Activated CD8-positive, alpha-beta T cell treated with anti-CD3 and anti-CD28 coated beads, Interleukin-2, amount 10 ng/mL, durations not matched to agents 7 days and 5 days (primary cell): ENCODE results near the gene ADK. TPM values are rescaled to one million over a fixed set of nuclear protein-coding genes. Genes with fewer than 3 reads are reported as not detected.

Experiments
- ATAC-seq: fragments of 150-1000 bp; cut with Tn5 transposase; one replicate; pipeline ENCODE4 v1.10.0; 2021; ENCODE audit warnings: moderate library complexity
- CTCF ChIA-PET: fragments of 350-600 bp; sonication (Branson Sonifier 250); formaldehyde crosslinking; loops from one replicate; lab custom pipeline; 2021; ENCODE audit warnings: antibody characterized with exemption; lab: Charles Lee
- POLR2A ChIA-PET: fragments of 350-600 bp; sonication (Branson Sonifier 250); formaldehyde crosslinking; loops from one replicate; lab custom pipeline; 2021; ENCODE audit warnings: antibody characterized with exemption; lab: Charles Lee
- DNase-seq: peaks from one replicate; pipeline ENCODE4 v3.0.0-alpha.2; 2020
- H3K27ac Mint-ChIP-seq: one replicate; pipeline ENCODE4 v1.8.0; 2021; ENCODE audit warnings: mild to moderate bottlenecking, mixed read lengths
- H3K27me3 Mint-ChIP-seq: one replicate; pipeline ENCODE4 v1.8.0; 2021; ENCODE audit warnings: low read depth, mixed read lengths
- H3K36me3 Mint-ChIP-seq: one replicate; pipeline ENCODE4 v1.8.0; 2021; ENCODE audit warnings: low read depth, mixed read lengths
- H3K4me1 Mint-ChIP-seq: one replicate; pipeline ENCODE4 v1.8.0; 2021; ENCODE audit warnings: low read depth, mixed read lengths
- H3K4me3 Mint-ChIP-seq: one replicate; pipeline ENCODE4 v1.8.0; 2021; ENCODE audit warnings: mild to moderate bottlenecking, mixed read lengths
- H3K9me3 Mint-ChIP-seq: one replicate; pipeline ENCODE4 v1.8.0; 2022; ENCODE audit warnings: mixed read lengths; ENCODE audit not compliant: insufficient read depth
- total RNA-seq, 2 experiments: library from RNA; stranded (reverse); gene quantifications; one replicate each; pipeline ENCODE4 v1.2.3, GENCODE V29; 2021

ADK gene
- total RNA-seq, 2 experiments from 2014 or later: 40.2 to 42.1 TPM

GRCh38 chr10:74244097-74244685 lies 93.2 kb downstream of the ADK start:
- Mint-ChIP-seq H3K4me1 (no peaks in the 10 kb centered on the region), H3K36me3 (peaks cover 7% of the 10 kb centered on the region), H3K27me3 (no peaks in the 10 kb centered on the region), H3K9me3 (no peaks in the 10 kb centered on the region), H3K27ac (no peak overlapping the region), H3K4me3 (no peak overlapping the region)
- DNase-seq (peak; percentile 45), ATAC-seq (no peak)
- ChIA-PET CTCF (interaction anchor here (0.6 to 2.7 kb wide), 28 partner anchors 9 to 991 kb away, joined by 3 to 16 read pairs (median 5); partner anchors contain the start of gene COMTD1), POLR2A (no interaction called here)

- DNase-seq: no peak
- CTCF ChIA-PET: interaction anchor here (0.6 to 2.7 kb wide), 25 partner anchors 9 to 990 kb away, joined by 3 to 16 read pairs (median 5); partner anchors contain the start of gene COMTD1
- POLR2A ChIA-PET: no interaction called here
- Mint-ChIP-seq H3K4me1 (no peaks in the 10 kb centered on the region), H3K36me3 (peaks cover 7% of the 10 kb centered on the region), H3K9me3 (no peaks in the 10 kb centered on the region), H3K4me3 (no peak overlapping the region), H3K27ac (no peak overlapping the region), H3K27me3 (no peaks in the 10 kb centered on the region)
- no peak for ATAC-seq
Measured at GRCh38 chr10:74244807-74245206, 93.8 kb downstream of the ADK start.

GRCh38 chr10:74246495-74246894 lies 95.5 kb downstream of the ADK start:
- ChIA-PET POLR2A (no interaction called here), CTCF (no interaction called here)
- Mint-ChIP-seq H3K4me1 (no peaks in the 10 kb centered on the region), H3K27me3 (no peaks in the 10 kb centered on the region), H3K4me3 (no peak overlapping the region), H3K9me3 (no peaks in the 10 kb centered on the region), H3K36me3 (peaks cover 7% of the 10 kb centered on the region), H3K27ac (no peak overlapping the region)
- DNase-seq: no peak
- no peak for ATAC-seq

GRCh38 chr10:74249865-74250264 lies 98.8 kb downstream of the ADK start:
- no peaks in the 10 kb centered on the region for H3K9me3 Mint-ChIP-seq
- ChIA-PET POLR2A (no interaction called here), CTCF (interaction anchor here (0.6 to 1.0 kb wide), 2 partner anchors 489 to 770 kb away, joined by 3 read pairs; no protein-coding TSS in a partner anchor)
- no peak overlapping the region for H3K27ac Mint-ChIP-seq
- no peak overlapping the region for H3K4me3 Mint-ChIP-seq
- DNase-seq (no peak), ATAC-seq (no peak)
- no peaks in the 10 kb centered on the region for H3K36me3 Mint-ChIP-seq
- no peaks in the 10 kb centered on the region for H3K4me1 Mint-ChIP-seq
- H3K27me3 Mint-ChIP-seq: no peaks in the 10 kb centered on the region

GRCh38 chr10:74255214-74255613 lies 104.2 kb downstream of the ADK start:
- POLR2A ChIA-PET: no interaction called here
- Mint-ChIP-seq H3K4me3 (no peak overlapping the region), H3K36me3 (no peaks in the 10 kb centered on the region), H3K9me3 (no peaks in the 10 kb centered on the region), H3K27me3 (no peaks in the 10 kb centered on the region), H3K27ac (no peak overlapping the region), H3K4me1 (peaks cover 2% of the 10 kb centered on the region)
- DNase-seq: no peak
- CTCF ChIA-PET: no interaction called here
- no peak for ATAC-seq

GRCh38 chr10:74255888-74256357 lies 104.9 kb downstream of the ADK start:
- Mint-ChIP-seq H3K27me3 (no peaks in the 10 kb centered on the region), H3K36me3 (no peaks in the 10 kb centered on the region), H3K27ac (no peak overlapping the region), H3K4me1 (peaks cover 2% of the 10 kb centered on the region), H3K9me3 (no peaks in the 10 kb centered on the region), H3K4me3 (no peak overlapping the region)
- DNase-seq: no peak
- ChIA-PET POLR2A (no interaction called here), CTCF (no interaction called here)
- ATAC-seq: no peak

GRCh38 chr10:74262856-74263255 lies 111.8 kb downstream of the ADK start:
- Mint-ChIP-seq H3K27me3 (no peaks in the 10 kb centered on the region), H3K9me3 (no peaks in the 10 kb centered on the region), H3K27ac (no peak overlapping the region), H3K4me1 (peaks cover 5% of the 10 kb centered on the region), H3K36me3 (peaks cover 4% of the 10 kb centered on the region), H3K4me3 (no peak overlapping the region)
- ATAC-seq: no peak
- ChIA-PET CTCF (interaction anchor here (0.8 to 1.3 kb wide), 2 partner anchors 19 to 973 kb away, joined by 3 to 4 read pairs; partner anchors contain the start of gene COMTD1), POLR2A (no interaction called here)
- DNase-seq: no peak

GRCh38 chr10:74263996-74264395 lies 113.0 kb downstream of the ADK start:
- POLR2A ChIA-PET: no interaction called here
- CTCF ChIA-PET: no interaction called here
- no peak for DNase-seq
- peaks cover 5% of the 10 kb centered on the region for H3K4me1 Mint-ChIP-seq
- peaks cover 4% of the 10 kb centered on the region for H3K36me3 Mint-ChIP-seq
- ATAC-seq: no peak
- H3K27me3 Mint-ChIP-seq: no peaks in the 10 kb centered on the region
- H3K4me3 Mint-ChIP-seq: no peak overlapping the region
- no peak overlapping the region for H3K27ac Mint-ChIP-seq
- no peaks in the 10 kb centered on the region for H3K9me3 Mint-ChIP-seq

GRCh38 chr10:74272288-74272687 lies 121.3 kb downstream of the ADK start:
- ChIA-PET CTCF (no interaction called here), POLR2A (no interaction called here)
- Mint-ChIP-seq H3K27ac (no peak overlapping the region), H3K27me3 (no peaks in the 10 kb centered on the region), H3K4me1 (peaks cover 3% of the 10 kb centered on the region), H3K9me3 (no peaks in the 10 kb centered on the region), H3K4me3 (no peak overlapping the region), H3K36me3 (no peaks in the 10 kb centered on the region)
- DNase-seq (no peak), ATAC-seq (no peak)

GRCh38 chr10:74275755-74276290 lies 124.8 kb downstream of the ADK start:
- DNase-seq: no peak
- Mint-ChIP-seq H3K36me3 (peaks cover 6% of the 10 kb centered on the region), H3K27me3 (no peaks in the 10 kb centered on the region), H3K4me1 (peaks cover 3% of the 10 kb centered on the region), H3K27ac (no peak overlapping the region), H3K9me3 (no peaks in the 10 kb centered on the region), H3K4me3 (no peak overlapping the region)
- ChIA-PET POLR2A (interaction anchor here (0.5 kb wide), 1 partner anchor 11 kb away, joined by 5 read pairs; no protein-coding TSS in a partner anchor), CTCF (interaction anchor here (0.5 to 1.8 kb wide), 4 partner anchors 8 to 960 kb away, joined by 3 to 4 read pairs (median 4); partner anchors contain the start of gene COMTD1)
- ATAC-seq: no peak

- Mint-ChIP-seq H3K4me1 (peaks cover 3% of the 10 kb centered on the region), H3K27me3 (no peaks in the 10 kb centered on the region), H3K27ac (peak overlapping the region; percentile 36), H3K36me3 (peaks cover 10% of the 10 kb centered on the region), H3K9me3 (no peaks in the 10 kb centered on the region), H3K4me3 (no peak overlapping the region)
- no peak for DNase-seq
- POLR2A ChIA-PET: no interaction called here
- CTCF ChIA-PET: interaction anchor here (0.5 to 1.8 kb wide), 4 partner anchors 9 to 960 kb away, joined by 3 to 4 read pairs (median 4); partner anchors contain the start of gene COMTD1
- ATAC-seq: no peak
Measured at GRCh38 chr10:74276416-74276815, 125.4 kb downstream of the ADK start.

GRCh38 chr10:74282151-74282847 lies 131.3 kb downstream of the ADK start:
- Mint-ChIP-seq H3K27me3 (no peaks in the 10 kb centered on the region), H3K4me1 (peaks cover 5% of the 10 kb centered on the region), H3K9me3 (peaks cover 4% of the 10 kb centered on the region), H3K27ac (no peak overlapping the region), H3K4me3 (no peak overlapping the region), H3K36me3 (peaks cover 29% of the 10 kb centered on the region)
- ChIA-PET CTCF (no interaction called here), POLR2A (interaction anchor here (0.6 kb wide), 1 partner anchor 438 kb away, joined by 3 read pairs; no protein-coding TSS in a partner anchor)
- DNase-seq: no peak
- no peak for ATAC-seq
